ENCODE data around the gene RPRM. TPM values are rescaled to one million over a fixed set of nuclear protein-coding genes. Genes with fewer than 3 reads are reported as not detected.
"Not testable (repeated sequence)": the region's sequence is repeated elsewhere in the genome, so short reads cannot be mapped to it uniquely, and the experiment has no call there.

Gene RPRM
- total RNA-seq, 1 donor from 2014 or later, result 2.9 TPM

DNA sequence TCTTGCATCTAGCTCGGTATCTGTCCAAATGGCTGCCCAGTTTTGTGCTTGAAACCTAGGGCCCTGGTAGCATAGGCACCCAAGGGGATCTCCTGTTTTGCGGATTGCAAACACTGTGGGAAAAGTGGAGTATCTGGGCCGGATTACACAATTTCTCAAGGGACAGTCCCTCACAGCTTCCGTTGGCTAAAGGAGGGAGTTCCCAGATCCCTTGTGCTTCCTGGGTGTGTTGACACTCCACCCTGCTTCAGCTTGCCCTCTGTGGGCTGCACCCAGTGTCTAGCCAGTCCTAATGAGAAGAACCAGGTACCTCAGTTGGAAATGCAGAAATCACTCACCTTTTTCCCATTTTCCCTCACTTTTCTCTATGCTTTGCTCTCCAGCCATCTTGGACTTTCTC lies 35.5 kb downstream of the RPRM start:
- no peak overlapping the region for H3K27ac ChIP-seq
- no peak for DNase-seq (ENCODE audit: extremely low spot score in 2 of 2)
- no peaks in the 10 kb centered on the region for H3K4me1 ChIP-seq
- intact Hi-C loops (cut with DNase I), result no loop called here
- no peaks in the 10 kb centered on the region for H3K9me3 ChIP-seq
- no peaks in the 10 kb centered on the region for H3K27me3 ChIP-seq
- H3K36me3 ChIP-seq, result no peaks in the 10 kb centered on the region
- H3K4me3 ChIP-seq, result no peak overlapping the region
- TF ChIP-seq POLR2AphosphoS5 (IDR thresholded peaks at IDR 0.05; ENCODE audit: insufficient read depth in 1 of 2, low read depth in 1 of 2), result no peak
- no peak for TF ChIP-seq POLR2A (IDR thresholded peaks at IDR 0.05)
- TF ChIP-seq, protein P1, sequence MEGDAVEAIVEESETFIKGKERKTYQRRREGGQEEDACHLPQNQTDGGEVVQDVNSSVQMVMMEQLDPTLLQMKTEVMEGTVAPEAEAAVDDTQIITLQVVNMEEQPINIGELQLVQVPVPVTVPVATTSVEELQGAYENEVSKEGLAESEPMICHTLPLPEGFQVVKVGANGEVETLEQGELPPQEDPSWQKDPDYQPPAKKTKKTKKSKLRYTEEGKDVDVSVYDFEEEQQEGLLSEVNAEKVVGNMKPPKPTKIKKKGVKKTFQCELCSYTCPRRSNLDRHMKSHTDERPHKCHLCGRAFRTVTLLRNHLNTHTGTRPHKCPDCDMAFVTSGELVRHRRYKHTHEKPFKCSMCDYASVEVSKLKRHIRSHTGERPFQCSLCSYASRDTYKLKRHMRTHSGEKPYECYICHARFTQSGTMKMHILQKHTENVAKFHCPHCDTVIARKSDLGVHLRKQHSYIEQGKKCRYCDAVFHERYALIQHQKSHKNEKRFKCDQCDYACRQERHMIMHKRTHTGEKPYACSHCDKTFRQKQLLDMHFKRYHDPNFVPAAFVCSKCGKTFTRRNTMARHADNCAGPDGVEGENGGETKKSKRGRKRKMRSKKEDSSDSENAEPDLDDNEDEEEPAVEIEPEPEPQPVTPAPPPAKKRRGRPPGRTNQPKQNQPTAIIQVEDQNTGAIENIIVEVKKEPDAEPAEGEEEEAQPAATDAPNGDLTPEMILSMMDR (IDR thresholded peaks at IDR 0.05), result no peak

DNA sequence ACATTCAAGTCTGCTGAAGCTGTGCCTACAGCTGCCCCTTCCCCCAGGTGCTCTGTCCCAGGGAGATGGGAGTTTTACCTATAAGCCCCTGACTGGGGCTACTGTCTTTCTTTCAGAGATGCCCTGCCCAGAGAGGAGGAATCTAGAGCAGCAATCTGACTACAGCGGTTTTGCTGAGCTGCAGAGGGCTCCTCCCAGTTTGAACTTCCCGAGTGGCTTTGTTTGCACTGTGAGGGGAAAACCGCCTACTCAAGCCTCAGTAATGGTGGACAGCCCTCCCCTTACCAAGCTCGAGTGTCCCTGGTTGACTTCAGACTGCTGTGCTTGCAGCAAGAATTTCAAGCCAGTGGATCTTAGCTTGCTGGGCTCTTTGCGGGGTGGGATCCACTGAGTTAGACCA lies 35.9 kb downstream of the RPRM start:
- H3K27me3 ChIP-seq; H3K36me3 ChIP-seq; H3K27ac ChIP-seq; H3K4me1 ChIP-seq; intact Hi-C loops (cut with DNase I); DNase-seq (ENCODE audit: extremely low spot score in 2 of 2); H3K4me3 ChIP-seq; H3K9me3 ChIP-seq: not testable (repeated sequence)

DNA sequence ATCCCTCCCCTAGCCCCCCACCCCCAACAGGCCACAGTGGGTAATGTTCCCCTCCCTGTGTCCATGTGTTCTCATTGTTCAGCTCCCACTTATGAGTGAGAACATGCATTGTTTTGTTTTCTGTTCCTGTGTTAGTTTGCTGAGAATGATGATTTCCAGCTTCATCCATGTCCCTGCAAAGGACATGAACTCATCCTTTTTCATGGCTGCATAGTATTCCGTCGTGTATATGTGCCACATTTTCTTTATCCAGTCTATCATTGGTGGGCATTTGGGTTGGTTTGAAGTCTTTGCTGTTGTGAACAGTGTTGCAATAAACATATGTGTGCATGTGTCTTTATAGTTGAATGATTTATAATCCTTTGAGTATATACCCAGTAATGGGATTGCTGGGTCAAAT lies 38.5 kb downstream of the RPRM start:
- H3K4me1 ChIP-seq; H3K27me3 ChIP-seq; H3K4me3 ChIP-seq; DNase-seq (ENCODE audit: extremely low spot score in 2 of 2); intact Hi-C loops (cut with DNase I); H3K9me3 ChIP-seq; H3K36me3 ChIP-seq; H3K27ac ChIP-seq: not testable (repeated sequence)

DNA sequence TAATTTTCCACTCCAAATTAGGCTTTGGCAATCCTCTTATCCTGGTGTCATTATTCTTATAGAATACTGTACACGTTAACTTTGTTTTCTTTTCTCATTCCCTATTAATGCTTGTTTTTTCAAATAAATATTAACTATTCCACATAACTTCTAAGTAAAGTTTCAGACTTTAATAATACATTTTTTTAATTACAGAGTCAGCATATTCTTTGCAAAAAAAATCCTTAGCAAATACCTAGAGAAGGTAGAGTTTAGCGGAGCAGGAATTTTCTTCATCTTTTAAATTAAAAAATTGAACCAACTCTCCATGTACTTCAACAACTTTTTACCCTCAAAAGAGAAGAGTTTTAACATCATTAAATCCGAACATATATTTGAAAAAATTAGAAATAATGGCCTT lies 45.2 kb downstream of the RPRM start:
- no peak for TF ChIP-seq POLR2AphosphoS5 (IDR thresholded peaks at IDR 0.05; ENCODE audit: insufficient read depth in 1 of 2, low read depth in 1 of 2)
- TF ChIP-seq, protein P1 (IDR thresholded peaks at IDR 0.05), result no peak
- no peak for TF ChIP-seq POLR2A (IDR thresholded peaks at IDR 0.05)

DNA sequence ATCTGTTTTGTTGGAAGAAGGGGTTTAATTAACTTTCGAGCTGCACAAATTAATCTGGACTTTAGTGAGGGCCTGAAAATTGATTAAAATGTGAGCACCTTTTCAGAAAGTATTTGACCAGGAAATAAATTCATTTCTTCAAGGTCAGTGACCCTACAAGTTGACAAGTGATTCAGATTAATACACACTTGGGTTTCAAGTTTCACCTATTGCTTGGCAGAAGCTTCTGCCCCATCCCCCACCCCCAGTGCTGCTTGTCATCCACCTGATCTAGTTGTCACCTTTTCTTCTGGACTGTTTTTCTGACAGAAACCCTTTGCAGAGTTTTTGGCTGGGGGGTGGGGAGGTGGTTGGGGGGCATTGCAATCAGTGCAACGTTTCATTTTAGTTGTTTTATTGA lies 46.2 kb downstream of the RPRM start:
- no peak overlapping the region for H3K27ac ChIP-seq
- TF ChIP-seq POLR2A (IDR thresholded peaks at IDR 0.05) (no peak), POLR2AphosphoS5 (IDR thresholded peaks at IDR 0.05; ENCODE audit: insufficient read depth in 1 of 2, low read depth in 1 of 2) (no peak)
- TF ChIP-seq, protein P1 (IDR thresholded peaks at IDR 0.05), result no peak
- intact Hi-C loops (cut with DNase I), result no loop called here
- no peaks in the 10 kb centered on the region for H3K36me3 ChIP-seq
- no peaks in the 10 kb centered on the region for H3K27me3 ChIP-seq
- no peak overlapping the region for H3K4me3 ChIP-seq
- H3K4me1 ChIP-seq, result no peaks in the 10 kb centered on the region
- no peak for DNase-seq (ENCODE audit: extremely low spot score in 2 of 2)
- H3K9me3 ChIP-seq, result no peaks in the 10 kb centered on the region

More for the DNA sequence above, 45.2 kb downstream of the RPRM start:
- Histone ChIP-seq H3K27ac (no peak overlapping the region), H3K4me1 (no peaks in the 10 kb centered on the region), H3K36me3 (no peaks in the 10 kb centered on the region), H3K27me3 (no peaks in the 10 kb centered on the region), H3K9me3 (no peaks in the 10 kb centered on the region), H3K4me3 (no peak overlapping the region)
- DNase-seq (ENCODE audit: extremely low spot score in 2 of 2), result no peak
- intact Hi-C loops (cut with DNase I), result no loop called here

DNA sequence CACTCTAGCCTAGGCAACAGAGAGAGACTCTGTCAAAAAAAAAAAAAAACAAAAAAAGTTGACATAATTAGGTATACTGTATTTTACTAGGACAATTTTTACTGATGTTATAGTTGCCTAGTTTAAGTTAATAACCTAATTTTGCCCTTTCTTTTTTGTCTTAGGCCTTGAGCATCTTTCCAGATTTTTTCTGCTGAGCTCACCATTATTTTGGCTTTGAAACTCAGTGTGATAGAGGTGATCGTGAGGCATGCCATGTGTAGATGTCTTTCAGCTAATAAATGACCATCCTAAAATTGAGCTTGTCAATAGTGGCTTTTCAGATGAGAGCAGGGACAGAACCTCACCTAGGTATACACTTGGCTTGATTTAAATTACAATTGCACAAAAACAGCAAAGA lies 47.4 kb downstream of the RPRM start:
- no peak for TF ChIP-seq POLR2A (IDR thresholded peaks at IDR 0.05)
- no peak for TF ChIP-seq POLR2AphosphoS5 (IDR thresholded peaks at IDR 0.05; ENCODE audit: insufficient read depth in 1 of 2, low read depth in 1 of 2)
- TF ChIP-seq, protein P1 (IDR thresholded peaks at IDR 0.05), result no peak
- intact Hi-C loops (cut with DNase I), result no loop called here
- Histone ChIP-seq H3K9me3 (no peaks in the 10 kb centered on the region), H3K27ac (no peak overlapping the region), H3K4me3 (no peak overlapping the region), H3K4me1 (no peaks in the 10 kb centered on the region), H3K27me3 (no peaks in the 10 kb centered on the region), H3K36me3 (no peaks in the 10 kb centered on the region)
- DNase-seq (ENCODE audit: extremely low spot score in 2 of 2), result no peak

Small RNAs within 50 kb of the gene (small RNA-seq; reads per million reads assigned to genes)
- not detected for gene RF00275

All from vagina (tissue), 2 donors.